ENCODE data around the gene TRIM46. TPM values are rescaled to one million over a fixed set of nuclear protein-coding genes. Genes with fewer than 3 reads are reported as not detected.

The TRIM46 gene
- total and polyA plus RNA-seq, 9 of the 15 experiments (the other 6 are each of a cell fraction or from before 2014, with no cell fraction given): 0.05 to 0.60 (median 0.16) TPM; not detected in 3

GRCh38 chr1:155208541-155209311, 35.1 kb downstream of the TRIM46 start, which contains the start of gene MTX1 (continued):
- TF ChIP-seq BRCA1 (IDR thresholded peaks at IDR 0.05) (no peak), BRCA1 (CRISPR knock-in tag; IDR thresholded peaks at IDR 0.05) (0 out of 2 replicates have a peak, but pooled peaks have one; percentile 56), TAF1 (IDR thresholded peaks at IDR 0.05; ENCODE audit: control insufficient read depth, extremely low read depth, insufficient read depth, low read length, severe bottlenecking) (peak; percentile 81), ZBTB7A (IDR thresholded peaks at IDR 0.05; ENCODE audit: borderline replicate concordance, control insufficient read depth, low read depth, low read length) (peak; percentile 88), NCOA2 (IDR thresholded peaks at IDR 0.05; ENCODE audit: partially characterized antibody in 2 of 2) (no peak), DEAF1 (CRISPR knock-in tag; IDR thresholded peaks at IDR 0.05) (no peak), THRAP3 (IDR thresholded peaks at IDR 0.05; ENCODE audit: borderline replicate concordance) (no peak), PTRF (tag; IDR thresholded peaks at IDR 0.05) (no peak), NR2C2 (CRISPR knock-in tag; IDR thresholded peaks at IDR 0.05) (peak; percentile 96), NR2C2 (tag; IDR thresholded peaks at IDR 0.05) (peak; percentile 100), ZNF354B (CRISPR knock-in tag; IDR thresholded peaks at IDR 0.05) (no peak)
